HG02588 (cell line): Measurements from ENCODE around the gene SUSD1.
A peak's percentile ranks its signal among the peaks of the same experiment; 100 is the strongest.

Experiments
- ATAC-seq: cut with Tn5 transposase; IDR thresholded peaks from one replicate; pipeline ENCODE4 v1.9.1; 2021; ENCODE audit warnings: mild to moderate bottlenecking, moderate library complexity; ENCODE audit not compliant: unreplicated experiment

SUSD1 gene

DNA sequence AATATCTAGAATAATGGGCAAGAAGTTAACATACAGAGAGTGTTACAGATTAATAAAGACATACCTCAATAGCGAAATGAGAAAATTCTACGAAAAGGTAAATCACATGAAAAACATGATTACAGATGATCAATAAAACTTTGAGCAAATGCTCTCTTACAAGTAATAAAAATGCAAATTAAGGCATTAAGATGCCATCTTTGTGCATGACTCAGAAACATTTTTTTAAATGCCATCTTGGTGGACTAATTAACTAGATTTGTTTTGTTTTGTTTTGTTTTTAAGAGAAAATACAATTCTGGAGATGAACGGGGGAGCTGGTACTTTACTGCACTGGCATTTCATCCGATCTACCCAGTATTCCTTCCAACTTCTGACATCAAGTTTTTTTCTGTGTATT, 130.2 kb downstream of the SUSD1 start:
- ATAC-seq, result no peak

- ATAC-seq, result no peak
Measured at GRCh38 chr9:112044186-112044585, 130.9 kb downstream of the SUSD1 start.

DNA sequence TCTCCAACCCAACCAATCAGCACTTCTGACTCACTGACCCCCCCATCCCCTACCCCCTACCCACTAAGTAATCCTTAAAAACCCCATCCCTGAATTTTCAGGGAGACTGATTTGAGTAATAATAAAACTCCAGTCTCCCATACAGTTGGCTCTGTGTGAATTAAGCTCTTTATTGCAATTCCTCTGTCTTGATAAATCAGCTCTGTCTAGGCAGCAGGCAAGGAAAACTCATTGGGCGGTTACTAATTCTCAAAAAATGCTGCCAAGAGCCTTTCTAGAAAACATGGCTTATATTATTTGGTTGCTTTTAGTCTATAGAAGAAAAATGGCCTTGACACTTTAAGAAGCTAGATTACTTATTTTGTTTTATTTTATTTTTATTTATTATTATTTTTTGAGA, 131.7 kb downstream of the SUSD1 start:
- no peak for ATAC-seq

- no peak for ATAC-seq
Measured at GRCh38 chr9:112042769-112043168, 132.3 kb downstream of the SUSD1 start.

DNA sequence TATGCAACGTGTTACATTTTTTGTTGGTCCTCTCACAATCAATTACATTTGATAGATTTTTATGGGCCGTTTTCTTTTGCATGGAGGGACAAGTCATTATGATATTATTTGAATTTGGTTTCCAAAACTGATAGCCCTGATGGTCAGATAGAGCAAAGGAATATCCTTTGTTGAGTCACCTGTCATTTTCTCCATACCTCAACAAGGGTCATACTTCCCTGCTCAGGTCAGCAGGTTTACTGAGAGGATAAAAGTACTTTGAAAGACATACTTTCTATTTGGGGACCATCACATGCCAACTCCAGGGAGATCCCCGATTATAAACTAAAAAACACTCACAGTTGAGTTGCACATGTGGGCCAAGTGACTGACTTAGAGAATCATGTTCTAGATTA, 132.9 kb downstream of the SUSD1 start:
- no peak for ATAC-seq

- ATAC-seq, result no peak
Measured at GRCh38 chr9:112041536-112042243, 133.4 kb downstream of the SUSD1 start.

DNA sequence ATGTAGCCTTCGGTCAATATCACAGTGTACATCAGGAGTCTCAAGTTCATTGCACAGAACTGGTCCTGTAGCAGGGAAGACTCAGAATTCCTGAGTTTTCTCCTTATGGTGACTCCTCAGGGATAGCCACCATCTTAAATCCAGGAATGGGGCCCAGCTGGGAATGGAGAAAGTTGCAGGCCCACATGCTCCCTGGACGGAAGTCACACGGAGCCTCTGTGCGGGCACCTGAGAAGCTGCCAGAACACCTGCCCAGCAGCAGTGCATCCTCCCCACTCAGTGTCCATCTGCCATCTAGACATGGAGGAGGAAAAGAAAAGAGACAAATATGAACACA, 133.9 kb downstream of the SUSD1 start:
- no peak for ATAC-seq

DNA sequence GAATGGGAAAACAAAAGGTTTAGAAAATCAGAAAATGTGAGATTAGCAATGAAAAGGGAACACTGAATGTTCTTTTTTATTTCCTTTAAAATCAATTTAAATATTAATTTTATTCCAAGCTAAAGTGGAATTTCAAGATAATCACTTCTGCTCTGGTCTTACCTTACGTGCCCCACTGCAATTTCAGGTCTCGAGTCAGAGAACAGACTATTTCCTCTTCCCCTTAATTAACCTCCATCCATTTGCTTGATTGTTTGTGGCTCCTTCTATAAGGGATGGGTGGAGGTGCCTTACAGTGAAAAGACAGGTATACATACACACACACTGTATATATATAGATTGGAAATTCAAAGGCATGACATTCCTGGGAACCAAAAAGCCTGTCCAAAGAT, 137.1 kb downstream of the SUSD1 start:
- ATAC-seq, result no peak

DNA sequence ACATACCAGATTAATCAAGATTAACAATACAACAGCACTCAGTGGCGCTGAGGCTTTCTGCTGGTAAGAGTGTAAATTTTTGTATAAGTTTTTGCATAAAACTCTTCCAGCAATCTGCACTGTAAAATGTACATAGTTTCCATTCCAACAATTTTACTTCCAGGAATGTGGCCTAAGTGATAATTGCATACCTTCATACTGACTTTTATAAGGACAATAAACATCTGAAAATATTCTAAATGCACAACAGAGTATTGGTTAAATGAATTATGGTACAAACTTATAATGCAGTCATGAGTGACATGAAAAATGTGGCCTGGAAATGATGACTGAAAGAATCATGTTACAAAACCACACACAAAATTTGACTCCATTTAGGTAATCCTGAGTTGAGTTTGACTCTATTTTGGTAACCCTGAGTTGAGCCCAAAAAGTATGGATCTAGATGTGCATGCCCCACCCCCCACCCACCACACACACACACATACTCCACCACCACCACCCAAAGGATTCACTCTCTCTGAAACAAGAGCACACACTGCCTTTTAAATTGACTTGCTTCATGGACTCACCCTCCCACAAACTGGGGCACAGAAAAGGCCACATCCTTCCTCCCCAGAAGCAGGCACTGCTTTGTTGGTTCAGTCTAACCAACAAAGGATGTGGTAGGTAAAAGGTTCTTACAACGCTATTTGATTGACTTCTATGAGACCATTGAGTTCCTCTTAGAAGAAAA, 137.6 kb downstream of the SUSD1 start:
- no peak for ATAC-seq

- no peak for ATAC-seq
Measured at GRCh38 chr9:112035166-112035826, 139.8 kb downstream of the SUSD1 start.

GRCh38 chr9:112034216-112034611, 140.9 kb downstream of the SUSD1 start:
- no peak for ATAC-seq

DNA sequence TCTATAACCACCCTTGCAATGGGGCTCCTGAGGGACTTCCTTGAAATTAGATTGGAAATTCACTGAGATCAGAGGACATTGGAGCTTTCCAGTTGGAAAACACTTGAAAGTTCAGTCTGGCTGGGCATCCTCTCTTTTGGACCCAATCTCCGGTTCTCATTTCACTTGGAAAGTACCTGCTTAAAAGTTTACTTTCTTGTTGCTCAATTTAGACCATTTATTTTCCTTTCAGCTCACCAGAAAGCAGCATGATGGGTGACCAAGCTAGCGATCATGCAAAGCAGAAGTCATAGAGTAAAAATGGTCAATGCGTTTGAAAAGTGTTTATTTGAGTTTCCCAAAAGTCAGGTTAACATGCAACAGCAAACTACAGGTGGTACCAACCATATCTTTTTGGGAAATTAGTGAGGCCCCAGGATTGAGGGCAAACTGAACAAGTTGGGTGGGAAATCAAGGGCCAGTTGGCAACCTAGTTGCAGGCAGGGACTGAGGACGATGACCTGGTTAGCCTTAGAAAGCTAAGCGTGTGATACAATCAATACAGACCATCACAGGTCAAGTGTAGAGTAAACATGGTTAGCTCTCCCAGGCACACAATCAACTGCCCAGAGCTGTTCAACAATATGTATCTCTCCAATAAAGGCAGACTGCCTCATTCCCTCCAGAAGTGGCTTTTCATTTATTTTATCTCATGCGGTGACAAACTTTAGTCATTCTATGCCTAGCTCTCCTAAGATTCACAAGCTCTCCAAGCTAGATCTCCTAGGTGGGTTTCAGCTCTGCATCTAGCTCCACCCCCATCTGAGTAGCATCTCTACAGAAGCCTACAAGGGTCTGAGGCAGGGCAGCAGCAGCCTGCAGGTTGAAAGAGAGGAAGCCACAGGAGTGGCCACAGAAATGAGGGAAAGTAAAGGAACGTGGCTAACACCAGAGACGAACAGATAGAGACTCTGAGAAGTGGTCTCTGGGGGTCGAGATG, 141.6 kb downstream of the SUSD1 start:
- ATAC-seq, result no peak

DNA sequence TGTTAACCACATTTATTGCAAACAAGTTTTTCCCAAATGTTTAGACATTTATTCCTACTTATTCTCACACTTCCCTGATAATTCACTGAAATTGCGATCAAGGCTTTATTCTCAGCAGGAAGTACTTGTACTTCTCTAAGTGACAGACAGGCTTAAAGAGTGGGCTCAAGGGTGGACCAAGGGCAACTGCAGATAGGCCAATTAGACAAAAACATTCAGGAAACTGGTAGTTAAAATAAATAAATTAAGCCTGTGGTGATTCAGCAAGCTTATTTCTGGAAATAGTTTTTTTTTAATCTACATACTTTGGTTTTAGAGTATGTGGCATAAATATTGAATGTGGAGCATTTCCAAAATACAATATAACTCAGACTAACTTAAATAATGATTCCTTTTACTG, 142.4 kb downstream of the SUSD1 start:
- ATAC-seq, result no peak

DNA sequence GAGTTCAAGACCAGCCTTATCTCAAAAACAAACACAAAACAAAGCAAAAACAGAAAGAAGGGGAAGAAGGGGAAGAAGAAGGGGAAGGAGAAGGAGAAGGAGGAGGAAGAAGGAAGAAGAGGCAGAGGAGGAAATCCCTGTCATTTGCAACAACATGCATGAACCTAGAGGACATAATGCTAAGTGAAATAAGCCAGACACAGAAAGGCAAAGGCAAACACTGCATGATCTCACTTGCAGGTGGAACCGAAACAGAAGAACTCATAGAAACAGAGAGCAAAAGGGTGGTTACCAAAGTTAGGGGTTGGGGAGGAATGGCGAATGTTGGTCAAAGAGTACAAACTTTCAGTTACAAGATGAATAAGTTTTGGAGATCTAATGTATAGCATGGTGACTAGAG, 143.1 kb downstream of the SUSD1 start:
- peak; percentile 49 for ATAC-seq

DNA sequence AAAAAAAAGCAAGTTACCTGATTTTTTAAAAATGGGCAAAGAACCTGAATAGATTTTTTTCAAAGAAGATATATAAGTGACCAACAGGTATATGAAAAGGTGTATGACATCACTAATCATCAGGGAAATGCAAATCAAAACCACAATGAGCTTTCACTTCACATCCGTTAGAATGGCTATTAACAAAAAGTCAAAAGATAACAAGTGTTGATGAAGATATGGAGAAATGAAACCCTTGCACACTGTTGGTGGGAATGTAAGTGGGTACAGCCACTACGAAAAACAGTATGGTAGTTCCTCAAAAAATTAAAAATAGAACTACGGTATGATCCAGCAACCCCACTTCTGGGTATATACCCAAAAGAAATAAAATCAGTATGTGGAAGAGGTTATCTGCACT, 143.7 kb downstream of the SUSD1 start:
- no peak for ATAC-seq

DNA sequence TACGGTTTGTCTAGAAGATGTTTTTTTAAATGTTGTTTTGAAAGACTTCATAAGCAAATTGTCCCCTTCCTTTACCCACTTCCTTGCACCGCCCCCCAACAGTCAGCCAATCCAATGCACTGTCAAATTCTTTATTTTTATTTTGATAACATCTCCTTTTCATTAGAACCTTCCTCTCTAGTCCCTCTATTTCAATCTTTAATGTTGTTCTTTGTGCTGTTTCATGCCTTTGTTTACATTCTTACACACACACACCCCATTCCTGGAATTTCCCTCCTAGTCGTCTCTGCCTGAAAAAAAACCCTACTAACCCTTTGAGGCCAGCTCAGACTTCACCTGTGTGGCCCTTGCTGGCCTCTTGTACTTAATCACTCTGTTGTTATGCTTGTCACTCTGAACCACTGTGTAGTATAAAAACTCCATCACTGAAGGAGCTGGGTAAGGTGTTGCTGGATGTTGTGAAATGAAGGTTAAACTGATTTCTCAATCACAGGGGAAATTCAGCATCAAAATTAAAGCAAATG, 145.1 kb downstream of the SUSD1 start:
- no peak for ATAC-seq

DNA sequence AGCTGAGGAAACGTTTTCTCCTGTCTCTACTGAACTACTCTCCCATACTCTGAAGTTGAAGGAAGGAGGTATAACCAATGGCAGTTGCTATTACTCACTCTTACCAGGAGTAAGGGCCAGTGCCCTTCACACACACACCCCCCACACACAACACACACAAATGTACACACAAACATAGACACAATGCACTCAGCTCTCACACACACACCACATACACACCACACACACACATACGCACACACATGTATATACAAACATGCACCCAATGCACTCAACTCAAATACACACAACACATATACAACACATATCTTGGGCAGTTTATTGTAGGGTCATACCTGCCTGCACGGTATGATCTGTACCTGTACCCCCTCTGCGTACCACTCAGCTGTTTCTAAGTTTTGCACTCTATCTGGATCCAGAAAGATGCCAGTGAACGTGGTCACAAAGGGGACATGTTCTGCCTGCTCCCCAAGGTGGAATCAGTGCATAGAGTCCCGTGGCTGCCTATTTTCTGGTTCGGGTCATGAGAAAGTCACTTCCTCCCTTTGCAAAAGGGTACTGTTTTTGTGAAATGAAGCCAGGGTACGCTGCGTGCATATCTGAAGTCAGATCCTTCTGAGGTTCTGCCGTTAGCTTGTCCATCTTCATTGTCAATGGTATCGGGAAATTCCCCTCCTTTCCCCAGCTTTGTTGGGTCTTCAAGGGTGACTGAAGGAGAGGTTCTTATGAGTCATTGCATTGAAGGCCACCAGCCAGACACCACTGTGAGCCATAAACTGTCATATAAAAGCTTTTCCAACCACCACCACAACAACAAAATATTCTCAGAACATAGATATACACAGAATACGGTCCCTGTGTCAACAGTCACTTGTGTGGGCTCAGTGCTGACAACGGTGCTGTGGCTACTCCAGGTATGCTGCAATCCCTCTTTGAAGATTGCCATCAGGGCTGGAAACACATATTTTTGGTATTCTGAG, 146.6 kb downstream of the SUSD1 start:
- ATAC-seq, result peak; percentile 46

GRCh38 chr9:112025850-112026249, 149.2 kb downstream of the SUSD1 start:
- no peak for ATAC-seq

- no peak for ATAC-seq
Measured at GRCh38 chr9:112021742-112022141, 153.4 kb downstream of the SUSD1 start.
